WTC11 (cell line): Measurements from ENCODE around the gene MAP3K21. TPM values are rescaled to one million over a fixed set of nuclear protein-coding genes. Genes with fewer than 3 reads are reported as not detected.

Experiments used
- ATAC-seq: fragments of 200-7000 bp; cut with Tn5 transposase; 2 replicates; pipeline ENCODE4 v1.10.0; 2021; ENCODE audit warnings: mild to moderate bottlenecking, moderate library complexity
- CTCF ChIA-PET: fragments of 300-600 bp; sonication (Branson Sonifier 250); formaldehyde crosslinking; loops from one replicate; lab custom pipeline; 2021; ENCODE audit warnings: antibody characterized with exemption; lab: Charles Lee
- POLR2A ChIA-PET: fragments of 350-600 bp; sonication (Branson Sonifier 250); formaldehyde crosslinking; loops from one replicate; lab custom pipeline; 2021; ENCODE audit warnings: antibody characterized with exemption; lab: Charles Lee
- DNase-seq: peaks from one replicate; pipeline ENCODE4 v3.0.0; 2021; ENCODE audit warnings: low spot score
- H3K27ac Mint-ChIP-seq: 2 replicates; pipeline ENCODE4 v1.8.0; 2021; ENCODE audit warnings: mixed read lengths
- H3K27me3 Mint-ChIP-seq: 2 replicates; pipeline ENCODE4 v1.8.0; 2021; ENCODE audit warnings: low read depth, mild to moderate bottlenecking, moderate library complexity, mixed read lengths
- H3K36me3 Mint-ChIP-seq: 2 replicates; pipeline ENCODE4 v1.8.0; 2021; ENCODE audit warnings: mixed read lengths
- H3K4me1 Mint-ChIP-seq: 2 replicates; pipeline ENCODE4 v1.8.0; 2022; ENCODE audit warnings: mixed read lengths
- H3K4me3 Mint-ChIP-seq: 2 replicates; pipeline ENCODE4 v1.8.0; 2021; ENCODE audit warnings: mild to moderate bottlenecking, moderate library complexity, mixed read lengths
- H3K9me3 Mint-ChIP-seq: 2 replicates; pipeline ENCODE4 v1.8.0; 2021; ENCODE audit warnings: mixed read lengths
- CREM ChIP-seq: sonication (generic); formaldehyde crosslinking; IDR thresholded peaks from 2 replicates; pipeline ENCODE4 v1.8.1; 2022; ENCODE audit warnings: mild to moderate bottlenecking, missing genetic modification reagents, moderate library complexity
- ELF4 ChIP-seq: sonication (generic); formaldehyde crosslinking; IDR thresholded peaks from 2 replicates; pipeline ENCODE4 v1.8.1; 2022; ENCODE audit warnings: low read depth, mild to moderate bottlenecking, moderate library complexity, missing genetic modification reagents
- IRF2 ChIP-seq: sonication (generic); formaldehyde crosslinking; IDR thresholded peaks from 2 replicates; pipeline ENCODE4 v1.8.0; 2022; ENCODE audit warnings: low read depth, missing genetic modification reagents, borderline replicate concordance
- JAZF1 ChIP-seq: fragments of 250-450 bp; sonication (Bioruptor Pico); IDR thresholded peaks from 2 replicates; pipeline ENCODE4 v1.9.0; 2021; ENCODE audit warnings: moderate library complexity, mild to moderate bottlenecking, inconsistent platforms
- MYBL2 ChIP-seq: sonication (generic); formaldehyde crosslinking; IDR thresholded peaks from 2 replicates; pipeline ENCODE4 v1.8.1; 2023; ENCODE audit warnings: mild to moderate bottlenecking, moderate library complexity, missing genetic modification reagents
- NR2C2 ChIP-seq: sonication (generic); formaldehyde crosslinking; IDR thresholded peaks from 2 replicates; pipeline ENCODE4 v1.8.0; 2022; ENCODE audit warnings: mild to moderate bottlenecking, missing genetic modification reagents
- SP1 ChIP-seq: sonication (generic); formaldehyde crosslinking; conservative IDR thresholded peaks from 2 replicates; pipeline ENCODE4 v1.8.1; 2022; ENCODE audit warnings: missing genetic modification reagents
- TEAD4 ChIP-seq: sonication (generic); formaldehyde crosslinking; IDR thresholded peaks from 2 replicates; pipeline ENCODE4 v1.8.0; 2022; ENCODE audit warnings: mild to moderate bottlenecking, missing genetic modification reagents
- ZNF138 ChIP-seq: sonication (generic); formaldehyde crosslinking; conservative IDR thresholded peaks from 2 replicates; pipeline ENCODE4 v1.8.1; 2022; ENCODE audit warnings: mild to moderate bottlenecking, moderate library complexity, missing genetic modification reagents
- total RNA-seq: library from RNA; stranded (reverse); gene quantifications from 3 replicates; pipeline ENCODE4 v1.2.3, GENCODE V29; 2021
- TF ChIP-seq, protein P1 (sequence below): sonication (generic); formaldehyde crosslinking; IDR thresholded peaks from 2 replicates; pipeline ENCODE4 v1.8.1; 2023; ENCODE audit warnings: mild to moderate bottlenecking, missing genetic modification reagents, moderate library complexity
- TF ChIP-seq, protein P2 (sequence below): fragments of 250-450 bp; sonication (Bioruptor Pico); IDR thresholded peaks from 2 replicates; pipeline ENCODE4 v1.9.0; 2021; ENCODE audit warnings: mild to moderate bottlenecking
- TF ChIP-seq, protein P3 (sequence below): fragments of 200-600 bp; IDR thresholded peaks from 2 replicates; pipeline ENCODE4 v1.8.0; 2022; ENCODE audit warnings: antibody characterized with exemption
- TF ChIP-seq, protein P4 (sequence below): sonication (generic); formaldehyde crosslinking; IDR thresholded peaks from 2 replicates; pipeline ENCODE4 v1.8.1; 2023; ENCODE audit warnings: mild to moderate bottlenecking, missing genetic modification reagents
- TF ChIP-seq, protein P5 (sequence below): sonication (generic); formaldehyde crosslinking; IDR thresholded peaks from 2 replicates; pipeline ENCODE4 v1.8.0; 2022; ENCODE audit warnings: mild to moderate bottlenecking, missing genetic modification reagents
- TF ChIP-seq, protein P6 (sequence below): sonication (generic); formaldehyde crosslinking; conservative IDR thresholded peaks from 2 replicates; pipeline ENCODE4 v1.8.1; 2023; ENCODE audit warnings: mild to moderate bottlenecking, low read depth, missing genetic modification reagents, moderate library complexity

MAP3K21 gene
- total RNA-seq, 1 experiment from 2014 or later = 24.0 TPM

DNA sequence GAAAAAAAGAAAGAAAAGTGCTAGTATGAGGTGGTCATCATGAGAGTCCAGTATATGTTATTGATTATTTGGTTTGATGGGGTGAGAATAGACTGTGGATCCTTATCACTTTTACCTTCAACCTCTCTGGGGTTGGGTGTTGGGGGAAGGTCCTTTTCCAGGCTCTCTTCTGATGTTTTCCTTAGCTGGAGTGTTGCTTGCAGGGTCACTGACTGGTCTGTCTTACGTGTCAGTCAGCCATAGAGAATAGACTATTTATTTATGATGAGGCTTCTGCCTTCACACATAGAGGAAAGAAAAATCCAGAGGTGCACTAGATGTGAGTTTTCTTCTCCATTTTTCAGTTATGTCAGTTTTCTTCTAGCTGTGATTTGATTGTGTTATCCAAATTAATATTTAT is 36.5 kb downstream of the MAP3K21 start:
- DNase-seq (no peak), ATAC-seq (no peak)
- CTCF ChIA-PET = interaction anchor here (1.2 to 1.8 kb wide), 3 partner anchors 13 to 747 kb away, joined by 4 to 6 read pairs (median 5); no protein-coding TSS in a partner anchor
- H3K27me3 Mint-ChIP-seq = no peaks in the 10 kb centered on the region
- H3K27ac Mint-ChIP-seq = peak overlapping the region; percentile 46; the same call in 1 of the 2 replicates
- no peaks in the 10 kb centered on the region for H3K9me3 Mint-ChIP-seq
- peaks cover 6% of the 10 kb centered on the region for H3K36me3 Mint-ChIP-seq
- POLR2A ChIA-PET = interaction anchor here (0.6 kb wide), 1 partner anchor 1740 kb away, joined by 4 read pairs; no protein-coding TSS in a partner anchor
- H3K4me1 Mint-ChIP-seq = peaks cover 65% of the 10 kb centered on the region
- TF ChIP-seq ELF4 (CRISPR knock-in tag) (no peak), CREM (CRISPR knock-in tag) (no peak), JAZF1 (no peak)
- TF ChIP-seq, protein P1, sequence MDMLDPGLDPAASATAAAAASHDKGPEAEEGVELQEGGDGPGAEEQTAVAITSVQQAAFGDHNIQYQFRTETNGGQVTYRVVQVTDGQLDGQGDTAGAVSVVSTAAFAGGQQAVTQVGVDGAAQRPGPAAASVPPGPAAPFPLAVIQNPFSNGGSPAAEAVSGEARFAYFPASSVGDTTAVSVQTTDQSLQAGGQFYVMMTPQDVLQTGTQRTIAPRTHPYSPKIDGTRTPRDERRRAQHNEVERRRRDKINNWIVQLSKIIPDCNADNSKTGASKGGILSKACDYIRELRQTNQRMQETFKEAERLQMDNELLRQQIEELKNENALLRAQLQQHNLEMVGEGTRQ (CRISPR knock-in tag) = no peak
- TF ChIP-seq, protein P2, sequence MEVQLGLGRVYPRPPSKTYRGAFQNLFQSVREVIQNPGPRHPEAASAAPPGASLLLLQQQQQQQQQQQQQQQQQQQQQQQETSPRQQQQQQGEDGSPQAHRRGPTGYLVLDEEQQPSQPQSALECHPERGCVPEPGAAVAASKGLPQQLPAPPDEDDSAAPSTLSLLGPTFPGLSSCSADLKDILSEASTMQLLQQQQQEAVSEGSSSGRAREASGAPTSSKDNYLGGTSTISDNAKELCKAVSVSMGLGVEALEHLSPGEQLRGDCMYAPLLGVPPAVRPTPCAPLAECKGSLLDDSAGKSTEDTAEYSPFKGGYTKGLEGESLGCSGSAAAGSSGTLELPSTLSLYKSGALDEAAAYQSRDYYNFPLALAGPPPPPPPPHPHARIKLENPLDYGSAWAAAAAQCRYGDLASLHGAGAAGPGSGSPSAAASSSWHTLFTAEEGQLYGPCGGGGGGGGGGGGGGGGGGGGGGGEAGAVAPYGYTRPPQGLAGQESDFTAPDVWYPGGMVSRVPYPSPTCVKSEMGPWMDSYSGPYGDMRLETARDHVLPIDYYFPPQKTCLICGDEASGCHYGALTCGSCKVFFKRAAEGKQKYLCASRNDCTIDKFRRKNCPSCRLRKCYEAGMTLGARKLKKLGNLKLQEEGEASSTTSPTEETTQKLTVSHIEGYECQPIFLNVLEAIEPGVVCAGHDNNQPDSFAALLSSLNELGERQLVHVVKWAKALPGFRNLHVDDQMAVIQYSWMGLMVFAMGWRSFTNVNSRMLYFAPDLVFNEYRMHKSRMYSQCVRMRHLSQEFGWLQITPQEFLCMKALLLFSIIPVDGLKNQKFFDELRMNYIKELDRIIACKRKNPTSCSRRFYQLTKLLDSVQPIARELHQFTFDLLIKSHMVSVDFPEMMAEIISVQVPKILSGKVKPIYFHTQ = no peak
- H3K4me3 Mint-ChIP-seq = no peak overlapping the region

DNA sequence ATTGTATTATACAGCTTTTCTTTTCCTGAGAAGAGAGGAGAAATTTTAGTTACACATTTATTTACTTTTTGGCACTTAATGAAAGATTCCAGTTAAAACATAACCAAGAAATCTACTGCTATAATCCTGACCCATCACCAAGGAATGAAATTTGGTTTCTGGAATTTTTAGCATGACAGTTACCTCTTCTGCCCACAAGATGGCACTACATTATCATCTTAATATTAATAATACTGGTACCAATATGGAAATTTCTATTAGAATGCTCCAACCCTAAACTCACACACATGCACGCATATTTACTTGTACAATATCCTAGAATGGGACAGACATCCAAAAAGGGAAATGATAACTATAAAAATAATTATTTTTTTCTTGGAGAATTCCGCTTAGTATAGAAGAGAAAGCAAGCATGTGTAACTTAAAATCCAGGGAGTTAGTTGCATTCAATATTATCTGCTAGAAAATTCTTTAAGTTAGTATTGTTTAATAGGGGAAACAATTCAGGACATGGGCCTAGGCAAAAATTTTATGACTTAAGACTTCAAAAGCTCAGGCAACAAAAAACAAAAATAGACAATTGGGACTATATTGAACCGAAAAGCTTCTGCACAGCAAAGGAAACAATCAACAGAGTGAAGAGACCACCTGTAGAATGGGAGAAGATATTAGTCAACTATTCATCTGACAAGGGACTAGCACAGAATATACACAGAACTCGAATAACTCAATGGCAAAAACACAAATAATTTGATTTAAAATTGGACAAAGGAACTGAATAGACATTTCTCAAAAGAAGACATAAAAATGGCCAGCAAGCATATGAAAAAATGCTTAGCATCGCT is 37.4 kb downstream of the MAP3K21 start:
- ATAC-seq (no peak), DNase-seq (no peak)
- H3K36me3 Mint-ChIP-seq = peaks cover 6% of the 10 kb centered on the region
- ChIA-PET CTCF (interaction anchor here (0.6 to 1.8 kb wide), 7 partner anchors 12 to 747 kb away, joined by 3 to 6 read pairs (median 4); no protein-coding TSS in a partner anchor), POLR2A (no interaction called here)
- TF ChIP-seq, protein P3, sequence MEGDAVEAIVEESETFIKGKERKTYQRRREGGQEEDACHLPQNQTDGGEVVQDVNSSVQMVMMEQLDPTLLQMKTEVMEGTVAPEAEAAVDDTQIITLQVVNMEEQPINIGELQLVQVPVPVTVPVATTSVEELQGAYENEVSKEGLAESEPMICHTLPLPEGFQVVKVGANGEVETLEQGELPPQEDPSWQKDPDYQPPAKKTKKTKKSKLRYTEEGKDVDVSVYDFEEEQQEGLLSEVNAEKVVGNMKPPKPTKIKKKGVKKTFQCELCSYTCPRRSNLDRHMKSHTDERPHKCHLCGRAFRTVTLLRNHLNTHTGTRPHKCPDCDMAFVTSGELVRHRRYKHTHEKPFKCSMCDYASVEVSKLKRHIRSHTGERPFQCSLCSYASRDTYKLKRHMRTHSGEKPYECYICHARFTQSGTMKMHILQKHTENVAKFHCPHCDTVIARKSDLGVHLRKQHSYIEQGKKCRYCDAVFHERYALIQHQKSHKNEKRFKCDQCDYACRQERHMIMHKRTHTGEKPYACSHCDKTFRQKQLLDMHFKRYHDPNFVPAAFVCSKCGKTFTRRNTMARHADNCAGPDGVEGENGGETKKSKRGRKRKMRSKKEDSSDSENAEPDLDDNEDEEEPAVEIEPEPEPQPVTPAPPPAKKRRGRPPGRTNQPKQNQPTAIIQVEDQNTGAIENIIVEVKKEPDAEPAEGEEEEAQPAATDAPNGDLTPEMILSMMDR = peak; percentile 33; the same call in 1 of the 2 replicates
- TF ChIP-seq TEAD4 (CRISPR knock-in tag) = no peak
- peaks cover 74% of the 10 kb centered on the region for H3K4me1 Mint-ChIP-seq
- no peaks in the 10 kb centered on the region for H3K9me3 Mint-ChIP-seq
- H3K4me3 Mint-ChIP-seq = no peak overlapping the region
- no peaks in the 10 kb centered on the region for H3K27me3 Mint-ChIP-seq
- peak overlapping the region; percentile 76; the same call in 1 of the 2 replicates for H3K27ac Mint-ChIP-seq

DNA sequence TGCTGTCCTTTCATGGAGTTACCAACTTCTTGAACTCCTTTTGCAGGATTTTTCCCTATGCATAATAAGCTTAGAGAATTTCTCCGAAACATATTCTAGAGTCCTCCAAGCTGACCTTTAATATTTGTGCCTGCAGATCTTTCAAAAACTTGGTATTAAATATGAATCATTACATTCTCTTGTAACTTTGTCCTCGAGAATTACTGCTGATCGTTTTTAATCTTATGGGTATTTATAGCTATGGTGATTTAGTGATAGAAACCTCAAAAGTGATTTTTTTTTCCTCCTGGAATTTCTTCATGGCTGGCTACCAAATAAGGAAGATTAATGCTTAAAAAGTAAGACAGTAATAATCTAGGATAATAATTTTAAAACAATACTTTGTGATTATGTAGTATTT is 39.1 kb downstream of the MAP3K21 start:
- CTCF ChIA-PET = interaction anchor here (0.7 to 2.2 kb wide), 7 partner anchors 11 to 745 kb away, joined by 3 to 11 read pairs (median 4); no protein-coding TSS in a partner anchor
- DNase-seq (no peak), ATAC-seq (no peak)
- Mint-ChIP-seq H3K36me3 (peaks cover 4% of the 10 kb centered on the region; the same call in 1 of the 2 replicates), H3K9me3 (no peaks in the 10 kb centered on the region), H3K4me1 (peaks cover 65% of the 10 kb centered on the region), H3K4me3 (no peak overlapping the region), H3K27me3 (no peaks in the 10 kb centered on the region), H3K27ac (no peak overlapping the region; the same call in 1 of the 2 replicates)
- POLR2A ChIA-PET = interaction anchor here (1.3 kb wide), 1 partner anchor 11 kb away, joined by 4 read pairs; no protein-coding TSS in a partner anchor
- TF ChIP-seq MYBL2 (CRISPR knock-in tag) = no peak
- TF ChIP-seq, protein P2 = no peak
- TF ChIP-seq, protein P4, sequence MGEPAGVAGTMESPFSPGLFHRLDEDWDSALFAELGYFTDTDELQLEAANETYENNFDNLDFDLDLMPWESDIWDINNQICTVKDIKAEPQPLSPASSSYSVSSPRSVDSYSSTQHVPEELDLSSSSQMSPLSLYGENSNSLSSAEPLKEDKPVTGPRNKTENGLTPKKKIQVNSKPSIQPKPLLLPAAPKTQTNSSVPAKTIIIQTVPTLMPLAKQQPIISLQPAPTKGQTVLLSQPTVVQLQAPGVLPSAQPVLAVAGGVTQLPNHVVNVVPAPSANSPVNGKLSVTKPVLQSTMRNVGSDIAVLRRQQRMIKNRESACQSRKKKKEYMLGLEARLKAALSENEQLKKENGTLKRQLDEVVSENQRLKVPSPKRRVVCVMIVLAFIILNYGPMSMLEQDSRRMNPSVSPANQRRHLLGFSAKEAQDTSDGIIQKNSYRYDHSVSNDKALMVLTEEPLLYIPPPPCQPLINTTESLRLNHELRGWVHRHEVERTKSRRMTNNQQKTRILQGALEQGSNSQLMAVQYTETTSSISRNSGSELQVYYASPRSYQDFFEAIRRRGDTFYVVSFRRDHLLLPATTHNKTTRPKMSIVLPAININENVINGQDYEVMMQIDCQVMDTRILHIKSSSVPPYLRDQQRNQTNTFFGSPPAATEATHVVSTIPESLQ (CRISPR knock-in tag) = no peak
- TF ChIP-seq SP1 = no peak
- TF ChIP-seq, protein P5, sequence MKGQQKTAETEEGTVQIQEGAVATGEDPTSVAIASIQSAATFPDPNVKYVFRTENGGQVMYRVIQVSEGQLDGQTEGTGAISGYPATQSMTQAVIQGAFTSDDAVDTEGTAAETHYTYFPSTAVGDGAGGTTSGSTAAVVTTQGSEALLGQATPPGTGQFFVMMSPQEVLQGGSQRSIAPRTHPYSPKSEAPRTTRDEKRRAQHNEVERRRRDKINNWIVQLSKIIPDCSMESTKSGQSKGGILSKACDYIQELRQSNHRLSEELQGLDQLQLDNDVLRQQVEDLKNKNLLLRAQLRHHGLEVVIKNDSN (CRISPR knock-in tag) = no peak
- TF ChIP-seq ZNF138 (CRISPR knock-in tag) = no peak
- TF ChIP-seq NR2C2 = no peak
- TF ChIP-seq, protein P6, sequence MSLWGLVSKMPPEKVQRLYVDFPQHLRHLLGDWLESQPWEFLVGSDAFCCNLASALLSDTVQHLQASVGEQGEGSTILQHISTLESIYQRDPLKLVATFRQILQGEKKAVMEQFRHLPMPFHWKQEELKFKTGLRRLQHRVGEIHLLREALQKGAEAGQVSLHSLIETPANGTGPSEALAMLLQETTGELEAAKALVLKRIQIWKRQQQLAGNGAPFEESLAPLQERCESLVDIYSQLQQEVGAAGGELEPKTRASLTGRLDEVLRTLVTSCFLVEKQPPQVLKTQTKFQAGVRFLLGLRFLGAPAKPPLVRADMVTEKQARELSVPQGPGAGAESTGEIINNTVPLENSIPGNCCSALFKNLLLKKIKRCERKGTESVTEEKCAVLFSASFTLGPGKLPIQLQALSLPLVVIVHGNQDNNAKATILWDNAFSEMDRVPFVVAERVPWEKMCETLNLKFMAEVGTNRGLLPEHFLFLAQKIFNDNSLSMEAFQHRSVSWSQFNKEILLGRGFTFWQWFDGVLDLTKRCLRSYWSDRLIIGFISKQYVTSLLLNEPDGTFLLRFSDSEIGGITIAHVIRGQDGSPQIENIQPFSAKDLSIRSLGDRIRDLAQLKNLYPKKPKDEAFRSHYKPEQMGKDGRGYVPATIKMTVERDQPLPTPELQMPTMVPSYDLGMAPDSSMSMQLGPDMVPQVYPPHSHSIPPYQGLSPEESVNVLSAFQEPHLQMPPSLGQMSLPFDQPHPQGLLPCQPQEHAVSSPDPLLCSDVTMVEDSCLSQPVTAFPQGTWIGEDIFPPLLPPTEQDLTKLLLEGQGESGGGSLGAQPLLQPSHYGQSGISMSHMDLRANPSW = no peak
- TF ChIP-seq IRF2 = no peak
